HUES6 (cell line): ENCODE data around the gene CACHD1.

ENCODE experiments used
- H3K27ac ChIP-seq: 2 replicates; pipeline ENCODE4 v1.7.0; 2013; ENCODE audit warnings: low read depth, mild to moderate bottlenecking, low read length, inconsistent platforms
- H3K27me3 ChIP-seq: 2 replicates; pipeline ENCODE4 v1.6.1; 2013; ENCODE audit warnings: low read length; ENCODE audit not compliant: control insufficient read depth, insufficient read depth
- H3K36me3 ChIP-seq: 2 replicates; pipeline ENCODE4 v1.6.1; 2013; ENCODE audit warnings: low read length; ENCODE audit not compliant: control insufficient read depth, insufficient read depth
- H3K4me1 ChIP-seq: 2 replicates; pipeline ENCODE4 v1.6.1; 2013; ENCODE audit warnings: low read length; ENCODE audit not compliant: control insufficient read depth, insufficient read depth
- H3K4me3 ChIP-seq: 2 replicates; pipeline ENCODE4 v1.5.1; 2013; ENCODE audit warnings: low read depth, low read length
- H3K9ac ChIP-seq: one replicate; pipeline ENCODE4 v1.6.1; 2013; ENCODE audit warnings: mild to moderate bottlenecking, low read length
- H3K9me3 ChIP-seq: 2 replicates; pipeline ENCODE4 v1.6.1; 2013; ENCODE audit warnings: low read depth, low read length; ENCODE audit not compliant: control insufficient read depth, insufficient read depth

The CACHD1 gene

DNA sequence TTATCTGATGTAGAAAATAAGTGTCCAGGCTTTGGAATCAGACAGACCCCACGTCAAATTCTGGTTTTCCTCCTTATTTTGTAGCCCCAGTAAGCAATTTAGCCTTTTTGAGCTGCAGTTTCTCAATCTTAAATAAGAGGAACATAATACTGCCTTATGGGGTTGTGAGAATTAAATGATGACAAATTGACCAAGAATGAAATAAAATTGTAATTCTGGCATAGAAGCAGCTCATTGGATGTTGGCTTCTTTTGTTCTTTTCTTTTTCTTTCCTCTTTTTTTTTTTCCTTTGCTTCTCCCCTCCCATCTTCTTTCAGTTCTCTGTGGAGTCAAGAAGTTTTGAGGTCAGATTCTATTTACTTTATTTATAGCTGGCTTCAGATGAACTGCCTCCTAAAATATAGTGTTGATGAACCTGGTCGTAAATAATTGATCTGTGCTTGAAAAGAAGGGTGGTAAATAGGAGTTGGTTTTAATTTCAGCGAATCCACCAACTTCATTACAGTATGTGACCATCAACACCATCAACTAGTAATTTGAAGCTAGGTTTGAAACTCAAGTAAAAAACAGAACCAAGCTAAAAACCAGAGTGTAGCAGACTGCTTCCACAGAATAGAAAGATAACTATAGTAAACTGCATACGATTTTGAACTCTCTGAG, 81.1 kb downstream of the CACHD1 start:
- no peak overlapping the region for H3K27ac ChIP-seq
- no peak overlapping the region for H3K9ac ChIP-seq
- no peaks in the 10 kb centered on the region for H3K9me3 ChIP-seq
- peaks cover 4% of the 10 kb centered on the region for H3K4me1 ChIP-seq
- no peak overlapping the region for H3K4me3 ChIP-seq
- H3K36me3 ChIP-seq: peaks cover 43% of the 10 kb centered on the region
- H3K27me3 ChIP-seq: no peaks in the 10 kb centered on the region

- Histone ChIP-seq H3K9ac (no peak overlapping the region), H3K4me1 (no peaks in the 10 kb centered on the region), H3K27me3 (no peaks in the 10 kb centered on the region), H3K27ac (no peak overlapping the region), H3K36me3 (peaks cover 59% of the 10 kb centered on the region), H3K4me3 (no peak overlapping the region), H3K9me3 (no peaks in the 10 kb centered on the region)
These were observed 83.4 kb downstream of the CACHD1 start for GRCh38 chr1:64553285-64553684.

DNA sequence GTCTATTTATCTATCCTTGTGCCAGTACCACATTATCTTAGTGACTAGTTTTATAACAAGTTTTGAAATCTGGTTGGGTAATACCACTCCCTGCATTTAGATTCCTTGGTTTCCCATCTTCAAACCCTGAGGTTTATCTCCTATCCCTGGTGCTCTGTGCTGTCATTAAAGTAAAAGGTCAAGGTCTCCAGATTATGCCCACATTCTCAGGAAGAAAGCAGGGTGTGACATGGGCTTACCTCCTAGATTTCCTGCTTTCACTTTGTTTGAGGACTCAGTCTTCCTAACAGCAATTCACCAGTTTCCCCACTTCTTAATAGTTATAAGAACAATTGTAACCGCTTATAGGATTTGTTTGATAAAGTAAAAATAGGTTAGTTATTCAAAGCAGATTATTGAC, 86.0 kb downstream of the CACHD1 start:
- Histone ChIP-seq H3K36me3 (peaks cover 74% of the 10 kb centered on the region), H3K4me1 (no peaks in the 10 kb centered on the region)

DNA sequence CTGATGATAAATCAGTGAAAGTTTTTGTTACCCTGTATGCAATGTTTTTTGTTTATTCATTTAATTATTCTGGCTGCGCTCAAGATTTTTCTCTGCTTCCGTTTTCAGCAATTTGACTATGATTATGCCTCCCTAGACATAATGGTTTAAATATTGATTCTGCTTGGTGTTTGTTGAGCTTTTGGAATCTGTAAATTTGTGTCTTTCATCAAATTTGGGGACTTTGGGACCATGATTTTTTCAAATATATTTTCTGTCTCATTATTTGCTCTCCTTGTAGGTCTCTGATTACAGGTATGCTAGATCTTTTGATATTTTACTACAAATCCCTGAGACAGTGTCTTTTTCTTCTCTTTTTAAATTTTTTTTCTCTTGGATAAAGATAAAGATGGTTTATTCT, 92.1 kb downstream of the CACHD1 start:
- H3K27ac ChIP-seq: no peak overlapping the region
- H3K9ac ChIP-seq: no peak overlapping the region
- no peaks in the 10 kb centered on the region; the same call in 1 of the 2 replicates for H3K9me3 ChIP-seq
- H3K27me3 ChIP-seq: no peaks in the 10 kb centered on the region
- peaks cover 25% of the 10 kb centered on the region for H3K36me3 ChIP-seq
- peaks cover 18% of the 10 kb centered on the region for H3K4me1 ChIP-seq
- H3K4me3 ChIP-seq: no peak overlapping the region

More for the DNA sequence above, 86.0 kb downstream of the CACHD1 start:
- H3K9ac ChIP-seq: no peak overlapping the region
- H3K9me3 ChIP-seq: no peaks in the 10 kb centered on the region; the same call in 1 of the 2 replicates
- no peaks in the 10 kb centered on the region for H3K27me3 ChIP-seq
- no peak overlapping the region for H3K27ac ChIP-seq
- H3K4me3 ChIP-seq: no peak overlapping the region

DNA sequence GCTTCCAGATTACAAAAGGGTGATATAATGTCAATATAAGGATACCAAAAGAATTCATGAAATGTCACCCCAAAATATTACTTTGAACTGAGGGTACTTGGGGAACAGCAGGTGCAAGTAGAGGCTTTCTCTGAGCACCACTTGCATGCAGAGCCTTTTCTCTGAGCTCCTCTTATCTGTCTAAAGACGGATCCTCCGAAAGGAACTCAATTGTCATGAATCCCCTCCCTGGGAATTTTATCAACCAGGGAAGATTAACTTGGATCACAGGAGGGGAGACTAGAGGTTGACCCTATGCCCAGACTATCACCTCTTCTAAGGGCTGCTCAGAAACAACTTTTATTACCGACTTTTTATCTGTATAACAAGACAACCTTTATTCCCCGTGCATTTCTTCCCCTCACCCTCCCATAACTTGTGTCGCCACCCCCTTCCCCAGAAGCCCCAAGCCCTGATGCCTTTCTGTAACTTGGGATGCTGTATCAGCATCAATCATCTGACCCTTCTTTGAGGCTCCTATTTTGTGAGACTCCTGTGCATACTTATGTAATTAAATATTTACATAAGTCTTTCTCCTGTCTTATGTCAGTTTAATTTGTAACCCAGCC, 94.1 kb downstream of the CACHD1 start:
- Histone ChIP-seq H3K4me1 (peaks cover 22% of the 10 kb centered on the region), H3K36me3 (peaks cover 7% of the 10 kb centered on the region), H3K9me3 (no peaks in the 10 kb centered on the region; the same call in 1 of the 2 replicates), H3K27me3 (no peaks in the 10 kb centered on the region), H3K4me3 (no peak overlapping the region), H3K27ac (no peak overlapping the region), H3K9ac (no peak overlapping the region)

DNA sequence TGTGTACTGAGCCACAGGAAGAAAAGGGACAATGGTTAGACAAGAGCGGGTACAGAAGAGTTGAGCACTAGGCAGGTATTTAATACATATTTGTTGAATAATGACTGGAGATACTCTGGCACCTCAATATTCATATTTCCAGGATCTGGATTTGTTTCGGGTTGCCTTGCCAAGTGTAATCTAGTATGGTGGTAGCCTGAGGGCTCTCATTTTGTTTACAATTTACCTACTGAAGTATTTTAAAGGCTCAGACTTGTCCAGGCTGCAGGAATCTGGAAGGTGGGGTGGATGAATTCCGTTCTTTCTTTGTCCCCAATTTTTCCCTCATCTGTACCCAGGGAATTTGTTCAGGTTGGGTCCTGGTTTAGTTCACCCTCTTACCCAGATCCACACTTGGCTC, 95.0 kb downstream of the CACHD1 start:
- H3K27me3 ChIP-seq: no peaks in the 10 kb centered on the region
- H3K9me3 ChIP-seq: no peaks in the 10 kb centered on the region
- H3K27ac ChIP-seq: no peak overlapping the region
- no peak overlapping the region for H3K4me3 ChIP-seq
- H3K4me1 ChIP-seq: peaks cover 25% of the 10 kb centered on the region
- peaks cover 1% of the 10 kb centered on the region; the same call in 1 of the 2 replicates for H3K36me3 ChIP-seq
- H3K9ac ChIP-seq: no peak overlapping the region

DNA sequence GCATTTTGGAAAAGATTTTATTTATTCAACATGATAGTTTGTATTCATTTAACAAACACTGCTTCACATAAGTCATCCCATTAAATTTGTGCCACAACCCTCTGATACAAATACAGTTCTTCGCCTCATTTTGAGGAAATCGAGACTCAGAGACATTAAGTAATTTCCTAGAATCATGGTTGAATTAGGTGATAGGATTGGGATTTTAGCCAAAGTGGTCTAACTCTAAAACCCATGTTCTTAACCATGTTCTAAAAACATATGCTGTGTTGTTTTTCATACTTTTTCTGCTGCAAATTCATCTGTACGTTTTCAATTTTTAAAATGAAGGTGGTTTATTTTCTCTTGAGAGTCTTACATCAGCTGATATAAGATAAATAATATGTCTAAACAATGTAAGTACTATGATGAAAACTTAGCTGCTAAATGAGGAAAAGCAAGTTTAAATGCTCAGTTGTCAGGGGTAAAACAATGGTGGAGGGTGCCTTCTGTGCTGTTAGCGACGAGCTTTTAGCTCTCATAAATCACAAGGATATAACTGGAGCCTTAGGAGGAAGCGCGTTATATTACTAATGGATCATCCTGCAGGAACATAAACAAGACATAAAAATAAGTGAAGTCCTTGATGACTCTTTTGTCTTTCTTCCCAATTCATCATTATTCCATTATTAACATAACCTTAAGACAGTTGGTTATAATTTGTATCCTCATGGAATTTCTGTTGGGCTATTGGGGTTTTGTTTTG, 97.7 kb downstream of the CACHD1 start:
- Histone ChIP-seq H3K4me3 (no peak overlapping the region), H3K27me3 (no peaks in the 10 kb centered on the region), H3K9ac (no peak overlapping the region), H3K4me1 (peaks cover 47% of the 10 kb centered on the region), H3K9me3 (no peaks in the 10 kb centered on the region), H3K36me3 (no peaks in the 10 kb centered on the region; the same call in 1 of the 2 replicates), H3K27ac (no peak overlapping the region)

GRCh38 chr1:64568171-64568450, 98.2 kb downstream of the CACHD1 start:
- Histone ChIP-seq H3K4me3 (no peak overlapping the region), H3K4me1 (peaks cover 52% of the 10 kb centered on the region), H3K9me3 (no peaks in the 10 kb centered on the region), H3K27ac (no peak overlapping the region), H3K27me3 (no peaks in the 10 kb centered on the region), H3K9ac (no peak overlapping the region), H3K36me3 (no peaks in the 10 kb centered on the region; the same call in 1 of the 2 replicates)

GRCh38 chr1:64569411-64569810, 99.5 kb downstream of the CACHD1 start:
- peaks cover 55% of the 10 kb centered on the region for H3K4me1 ChIP-seq
- no peak overlapping the region for H3K9ac ChIP-seq
- no peak overlapping the region for H3K4me3 ChIP-seq

DNA sequence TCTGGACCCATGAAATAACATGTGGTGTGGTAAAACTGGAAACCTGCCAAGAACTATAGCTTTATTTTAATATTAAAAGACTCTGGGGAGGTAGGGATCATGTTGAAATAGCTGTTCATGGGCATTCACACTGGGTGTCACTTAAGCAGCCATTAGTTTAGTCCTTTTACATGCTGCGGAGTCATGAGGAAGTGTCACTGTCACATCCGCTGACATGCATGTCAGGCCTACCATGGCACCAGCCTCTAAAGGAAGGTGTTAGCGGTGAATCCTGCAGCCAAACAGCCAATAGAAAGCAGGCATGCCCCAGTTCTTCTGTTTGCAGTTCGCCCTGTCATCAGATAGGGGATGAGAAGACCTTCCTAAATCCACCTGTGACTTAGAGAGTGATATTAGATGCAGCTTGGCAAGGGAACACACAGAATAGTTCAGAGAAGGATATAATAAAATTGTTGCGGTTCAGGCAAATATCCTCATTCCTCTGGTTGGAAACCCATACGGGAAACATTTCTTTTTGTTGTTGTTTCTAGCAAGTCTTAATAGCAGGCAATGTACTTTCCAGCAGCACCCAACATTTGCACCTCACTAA, 100.4 kb downstream of the CACHD1 start:
- Histone ChIP-seq H3K27me3 (no peaks in the 10 kb centered on the region), H3K4me3 (no peak overlapping the region), H3K36me3 (no peaks in the 10 kb centered on the region; the same call in 1 of the 2 replicates), H3K4me1 (peaks cover 57% of the 10 kb centered on the region), H3K27ac (no peak overlapping the region), H3K9me3 (no peaks in the 10 kb centered on the region), H3K9ac (no peak overlapping the region)

More at GRCh38 chr1:64569411-64569810, 99.5 kb downstream of the CACHD1 start:
- Histone ChIP-seq H3K36me3 (no peaks in the 10 kb centered on the region; the same call in 1 of the 2 replicates), H3K9me3 (no peaks in the 10 kb centered on the region), H3K27me3 (no peaks in the 10 kb centered on the region), H3K27ac (no peak overlapping the region)
